Measurements from ENCODE around the gene KHDRBS2. TPM values are rescaled to one million over a fixed set of nuclear protein-coding genes. Genes with fewer than 3 reads are reported as not detected.

KHDRBS2 gene
- total and polyA plus RNA-seq, 2 donors (not counting 3 experiments of a cell fraction or from before 2014, with no cell fraction given): not detected

- H3K9ac ChIP-seq (replicated peaks; ENCODE audit: extremely low read depth, insufficient read depth, low read length): no peak overlapping the region
- DNase-seq (ENCODE audit: low read depth, low spot score): no peak
- H3K36me3 ChIP-seq (ENCODE audit: control insufficient read depth in 2 of 2, extremely low read depth in 1 of 2, insufficient read depth in 2 of 2, low read length in 2 of 2): no peaks in the 10 kb centered on the region
- H2AFZ ChIP-seq (ENCODE audit: low read depth, low read length): no peak overlapping the region
- H4K20me1 ChIP-seq (replicated peaks; ENCODE audit: control insufficient read depth, extremely low read depth, insufficient read depth, low read length): no peaks in the 10 kb centered on the region
- no peaks in the 10 kb centered on the region for H3K4me1 ChIP-seq (ENCODE audit: control insufficient read depth, extremely low read depth, insufficient read depth, low read length)
- H3K9me1 ChIP-seq (replicated peaks; ENCODE audit: control insufficient read depth, extremely low read depth, insufficient read depth, low read length): no peaks in the 10 kb centered on the region
- H3K27me3 ChIP-seq (ENCODE audit: control insufficient read depth in 2 of 2, insufficient read depth in 2 of 2, low read length in 2 of 2): no peaks in the 10 kb centered on the region
- intact Hi-C loops (cut with micrococcal nuclease): no loop called here
- no peak overlapping the region for H3K4me2 ChIP-seq (ENCODE audit: insufficient read depth, low read length)
- dilution Hi-C loops (cut with MboI; ENCODE audit: extremely low pct_ligation_motif_present, low sequenced_read_pairs): no loop called here
- no peak overlapping the region for H3K27ac ChIP-seq (ENCODE audit: insufficient read depth, low read depth, low read length)
- peak; percentile 15 for FAIRE-seq
- H3K4me3 ChIP-seq (replicated peaks in 1 of 3; ENCODE audit: insufficient read depth in 1 of 3, low read depth in 1 of 3, low read length in 3 of 3): no peak overlapping the region
- no peaks in the 10 kb centered on the region for H3K79me2 ChIP-seq (ENCODE audit: control insufficient read depth, insufficient read depth, low read length)
- POLR2A ChIA-PET: no interaction called here
- BruUV-seq (replicated peaks): no TSS peak
- no peak for TF ChIP-seq FOS (IDR thresholded peaks at IDR 0.05; ENCODE audit: borderline replicate concordance, insufficient read depth, low read length)
- no peak for TF ChIP-seq POLR2A (IDR thresholded peaks at IDR 0.05; ENCODE audit: low read depth, low read length)
- TF ChIP-seq JUN (IDR thresholded peaks at IDR 0.05; ENCODE audit: borderline replicate concordance, insufficient read depth, insufficient read length, low read depth): no peak
- TF ChIP-seq CTCF (IDR thresholded peaks at IDR 0.05; ENCODE audit: extremely low read depth in 1 of 2, insufficient read depth in 1 of 2, low read depth in 1 of 2, low read length in 2 of 2): no peak
- TF ChIP-seq MAX (IDR thresholded peaks at IDR 0.05; ENCODE audit: insufficient read depth, insufficient read length): no peak
- no peak for TF ChIP-seq EZH2 (IDR thresholded peaks at IDR 0.05; ENCODE audit: borderline replicate concordance, low read depth, low read length, severe bottlenecking)
- TF ChIP-seq POLR2AphosphoS5 (IDR thresholded peaks at IDR 0.05; ENCODE audit: insufficient read depth, low read depth, low read length): no peak
- no peak for TF ChIP-seq MYC (IDR thresholded peaks at IDR 0.05; ENCODE audit: low read depth, low read length)
- no peak for TF ChIP-seq GATA2 (IDR thresholded peaks at IDR 0.05; ENCODE audit: insufficient read depth, insufficient read length, low read depth, low read length)
- CTCF ChIA-PET: interaction anchor here (0.8 kb wide), 1 partner anchor 18 kb away, joined by 3 read pairs; no protein-coding TSS in a partner anchor
- H3K9me3 ChIP-seq (replicated peaks; ENCODE audit: control insufficient read depth, insufficient read depth, low read length): peaks cover 6% of the 10 kb centered on the region
These were observed 452.8 kb downstream of the KHDRBS2 start for GRCh38 chr6:61833176-61833755.

Measured in endothelial cell of umbilical vein (primary cell).